GM18909 (cell line): ENCODE data around the gene GRSF1.
"Not testable (repeated sequence)": the region's sequence is repeated elsewhere in the genome, so short reads cannot be mapped to it uniquely, and the experiment has no call there.

ENCODE experiments used
- ATAC-seq: cut with Tn5 transposase; IDR thresholded peaks from one replicate; pipeline ENCODE4 v1.9.1; 2021; ENCODE audit warnings: mild to moderate bottlenecking; ENCODE audit not compliant: unreplicated experiment, poor library complexity

Gene GRSF1

GRCh38 chr4:70838204-70838603 lies 1.5 kb downstream of the GRSF1 start:
- no peak for ATAC-seq

DNA sequence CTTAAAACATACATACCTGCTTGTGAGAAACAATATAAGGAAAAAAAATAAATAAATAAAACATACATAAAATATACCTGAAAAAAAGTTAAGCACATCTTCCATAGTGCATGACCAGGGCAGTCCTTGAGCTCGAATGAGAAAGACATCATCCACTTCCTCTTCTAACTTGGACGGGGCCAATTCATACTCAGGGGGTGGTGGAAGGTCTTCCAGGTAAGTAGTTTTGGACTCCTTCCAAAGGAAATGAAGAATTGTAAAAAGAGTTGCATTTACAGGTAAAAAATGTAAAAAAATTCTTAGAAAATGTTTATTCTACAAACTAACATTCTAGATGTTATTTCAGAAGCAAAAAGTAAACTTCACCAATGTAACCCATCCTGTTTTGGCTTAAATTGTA lies 3.6 kb downstream of the GRSF1 start:
- ATAC-seq: no peak

DNA sequence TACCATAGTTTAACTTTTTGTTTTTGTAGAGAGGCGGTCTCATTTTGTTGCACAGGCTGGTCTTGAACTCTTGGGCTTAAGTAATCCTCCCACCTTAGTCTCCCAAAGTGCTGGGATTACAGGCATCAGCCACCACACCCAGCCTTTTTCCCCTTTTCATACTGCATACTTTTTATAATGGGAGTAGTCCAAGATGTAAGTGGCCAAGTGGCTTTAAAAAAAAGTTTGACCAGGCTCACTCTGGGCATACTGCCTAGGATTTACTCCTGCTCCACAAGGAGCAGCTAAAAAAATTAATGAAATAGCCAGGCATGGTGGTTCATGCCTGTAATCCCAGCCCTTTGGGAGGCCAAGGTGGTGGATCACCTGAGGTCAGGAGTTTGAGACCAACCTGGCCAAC lies 6.0 kb downstream of the GRSF1 start:
- ATAC-seq: no peak

GRCh38 chr4:70831293-70831692 lies 8.4 kb downstream of the GRSF1 start:
- ATAC-seq: no peak

DNA sequence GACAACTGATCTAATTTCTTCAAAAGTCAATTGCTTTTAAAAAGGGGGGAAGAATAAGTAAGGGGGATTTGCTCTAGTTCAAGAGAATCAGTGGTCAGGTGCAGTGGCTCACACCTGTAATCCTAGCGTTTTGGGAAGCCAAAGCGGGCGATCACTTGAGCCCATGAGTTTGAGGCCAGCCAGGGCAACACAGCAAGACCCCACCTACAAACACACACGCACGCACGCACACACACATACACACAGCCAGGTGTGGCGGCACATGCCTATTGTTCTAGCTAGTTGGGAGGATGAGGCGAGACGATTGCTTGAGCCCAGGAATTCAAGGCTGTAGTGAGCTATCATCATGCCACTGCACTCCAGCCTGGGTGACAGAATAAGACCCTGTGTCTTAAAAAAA lies 9.6 kb downstream of the GRSF1 start:
- no peak for ATAC-seq

DNA sequence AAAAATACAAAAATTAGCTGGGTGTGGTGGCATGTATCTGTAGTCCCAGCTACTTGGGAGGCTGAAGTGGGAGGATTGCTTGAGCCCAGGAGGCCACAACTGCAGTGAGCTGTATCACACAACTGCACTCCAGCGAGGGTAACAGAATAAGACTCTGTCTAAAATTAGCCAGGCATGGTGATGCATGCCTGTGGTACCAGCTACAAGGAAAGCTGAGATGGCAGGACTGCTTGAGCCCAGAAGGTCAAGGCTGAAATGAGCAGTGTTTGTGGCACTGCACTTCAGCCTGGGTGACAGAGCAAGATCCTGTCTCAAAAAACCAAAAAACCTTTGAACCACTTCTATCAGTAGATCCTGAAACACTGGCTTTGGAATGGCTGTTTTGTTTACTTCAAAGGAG lies 10.2 kb downstream of the GRSF1 start:
- ATAC-seq: no peak

- no peak for ATAC-seq
Observed at GRCh38 chr4:70829015-70829414, 10.7 kb downstream of the GRSF1 start.

GRCh38 chr4:70818921-70819320 lies 20.8 kb downstream of the GRSF1 start:
- ATAC-seq: no peak

GRCh38 chr4:70818173-70818855 lies 21.4 kb downstream of the GRSF1 start:
- peak; percentile 66 for ATAC-seq

GRCh38 chr4:70816894-70817293 lies 22.8 kb downstream of the GRSF1 start:
- ATAC-seq: no peak

- ATAC-seq: no peak
Observed at GRCh38 chr4:70815370-70815769, 24.3 kb downstream of the GRSF1 start.

GRCh38 chr4:70808151-70808550 lies 31.5 kb downstream of the GRSF1 start:
- no peak for ATAC-seq

GRCh38 chr4:70802928-70803580 lies 36.6 kb downstream of the GRSF1 start:
- ATAC-seq: no peak

DNA sequence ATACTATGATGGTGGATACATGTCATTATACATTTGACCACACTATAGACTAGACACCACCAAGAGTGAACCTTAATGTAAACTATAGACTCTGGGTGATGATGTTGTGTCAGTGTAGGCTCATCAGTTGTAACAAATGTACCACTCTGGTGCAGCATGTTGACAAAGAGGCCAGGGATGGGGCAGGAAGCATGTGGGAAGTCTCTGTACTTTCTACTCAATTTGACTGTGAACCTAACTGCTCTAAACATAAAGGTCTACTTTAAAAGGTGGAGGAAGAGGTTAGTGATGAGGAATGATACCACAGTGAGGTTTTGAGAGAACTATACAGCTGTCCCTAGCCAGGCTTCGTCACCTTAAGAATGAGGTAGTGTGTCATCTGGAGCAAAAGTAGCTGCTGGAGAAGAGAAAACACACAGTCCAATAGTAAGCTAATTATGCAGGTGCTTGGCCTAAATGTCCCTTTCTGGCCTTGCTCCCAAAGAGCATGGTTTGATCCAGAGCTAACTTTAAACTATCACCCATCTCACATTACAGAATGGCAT lies 38.4 kb downstream of the GRSF1 start:
- peak; percentile 75 for ATAC-seq

DNA sequence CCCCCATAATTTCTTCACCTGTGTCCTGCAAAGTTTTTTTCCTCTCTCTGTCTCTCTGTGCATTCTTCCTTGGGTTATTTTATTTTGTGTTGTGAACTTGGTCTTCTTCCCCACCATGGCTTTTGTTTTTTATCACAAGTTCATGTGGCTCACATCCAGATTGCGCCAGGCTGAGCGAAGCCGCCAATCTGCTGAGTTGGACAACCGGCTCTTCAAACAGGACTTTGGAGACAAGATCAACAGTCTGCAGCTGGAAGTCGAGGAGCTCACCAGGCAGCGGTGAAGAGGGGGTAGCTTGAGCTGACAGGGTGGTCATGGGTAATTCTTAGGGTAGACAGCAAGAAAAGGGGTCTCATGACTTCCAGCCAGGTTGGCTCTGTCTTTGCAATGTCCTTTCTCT lies 46.1 kb downstream of the GRSF1 start:
- ATAC-seq: no peak

GRCh38 chr4:70788733-70789132 lies 51.0 kb downstream of the GRSF1 start:
- no peak for ATAC-seq

GRCh38 chr4:70787496-70787895 lies 52.2 kb downstream of the GRSF1 start:
- no peak for ATAC-seq

GRCh38 chr4:70783096-70783495 lies 56.6 kb downstream of the GRSF1 start:
- ATAC-seq: no peak

DNA sequence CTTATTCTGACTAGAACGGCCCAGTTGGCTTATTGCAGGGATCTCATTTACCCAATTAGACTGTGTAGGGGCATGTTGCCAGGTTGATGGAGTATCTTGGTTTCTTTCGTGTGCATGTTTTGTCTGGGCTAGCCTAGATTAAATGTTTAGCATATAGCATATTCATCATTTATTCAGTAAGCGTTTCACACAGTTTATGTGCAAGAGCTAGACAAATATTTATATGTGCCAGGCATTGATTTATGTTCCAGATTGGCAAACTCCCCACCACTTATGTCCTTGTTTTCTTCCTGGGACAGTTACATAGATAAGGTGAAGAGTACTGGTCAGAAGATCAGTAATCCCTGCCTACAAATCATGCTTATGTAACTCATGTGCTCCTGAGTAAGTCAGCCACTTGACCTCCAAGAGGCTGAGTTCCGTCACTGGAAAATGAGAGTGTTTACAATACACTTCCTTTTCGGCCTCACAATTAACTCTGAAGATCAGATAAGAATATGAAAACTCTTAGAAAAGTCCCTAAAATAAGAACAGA lies 60.7 kb downstream of the GRSF1 start:
- ATAC-seq: no peak

DNA sequence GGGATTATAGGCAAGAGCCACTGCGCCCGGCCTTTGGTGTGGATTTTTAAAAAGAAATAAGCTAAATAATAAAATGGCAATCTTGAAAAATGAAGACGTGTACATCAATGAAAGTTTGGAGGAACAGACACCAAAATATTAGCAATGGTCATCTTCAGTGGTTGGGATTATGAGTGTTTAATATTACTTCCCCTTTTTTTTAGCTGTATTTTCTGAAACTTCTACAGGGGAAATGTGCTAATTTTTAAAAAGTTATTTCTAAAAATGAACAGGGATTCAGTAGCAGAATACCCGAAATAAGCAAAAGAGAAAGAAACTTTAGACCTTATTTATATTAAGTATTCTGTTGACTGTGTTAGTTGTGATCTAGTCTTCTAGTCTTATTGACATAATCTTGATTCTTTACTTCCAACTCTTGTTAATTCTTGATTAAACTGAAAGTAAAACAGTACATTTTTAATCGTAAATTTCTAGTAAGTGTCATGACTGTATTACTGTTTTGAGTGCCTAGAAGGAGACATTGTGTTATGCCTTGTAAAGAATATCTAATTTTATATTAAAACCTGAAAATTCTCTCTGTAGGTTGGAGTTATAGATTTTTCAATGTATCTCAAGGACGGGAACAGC lies 66.6 kb downstream of the GRSF1 start:
- peak; percentile 67 for ATAC-seq

GRCh38 chr4:70769396-70769795 lies 70.3 kb downstream of the GRSF1 start:
- ATAC-seq: not testable (repeated sequence)
